T-helper 1 cell treated with Interleukin-12 subunit alpha and Interleukin-12 subunit beta and Interleukin-4 antibody, amounts not matched to agents 30 ng/mL and 1 ng/mL, for 36 hours (primary cell): ENCODE data around the gene PLEKHM3. TPM values are rescaled to one million over a fixed set of nuclear protein-coding genes. Genes with fewer than 3 reads are reported as not detected.

Experiments used
- intact Hi-C: fragments of 100-400 bp; cut with micrococcal nuclease; formaldehyde crosslinking; loops from one replicate; pipeline ENCODE4 v1.15.1; 2024
- total RNA-seq: library from RNA; stranded (reverse); gene quantifications from 2 replicates; pipeline ENCODE4 v1.2.3, GENCODE V29; 2022

The PLEKHM3 gene
- 6.6 and 6.8 TPM in 2 replicates for total RNA-seq

DNA sequence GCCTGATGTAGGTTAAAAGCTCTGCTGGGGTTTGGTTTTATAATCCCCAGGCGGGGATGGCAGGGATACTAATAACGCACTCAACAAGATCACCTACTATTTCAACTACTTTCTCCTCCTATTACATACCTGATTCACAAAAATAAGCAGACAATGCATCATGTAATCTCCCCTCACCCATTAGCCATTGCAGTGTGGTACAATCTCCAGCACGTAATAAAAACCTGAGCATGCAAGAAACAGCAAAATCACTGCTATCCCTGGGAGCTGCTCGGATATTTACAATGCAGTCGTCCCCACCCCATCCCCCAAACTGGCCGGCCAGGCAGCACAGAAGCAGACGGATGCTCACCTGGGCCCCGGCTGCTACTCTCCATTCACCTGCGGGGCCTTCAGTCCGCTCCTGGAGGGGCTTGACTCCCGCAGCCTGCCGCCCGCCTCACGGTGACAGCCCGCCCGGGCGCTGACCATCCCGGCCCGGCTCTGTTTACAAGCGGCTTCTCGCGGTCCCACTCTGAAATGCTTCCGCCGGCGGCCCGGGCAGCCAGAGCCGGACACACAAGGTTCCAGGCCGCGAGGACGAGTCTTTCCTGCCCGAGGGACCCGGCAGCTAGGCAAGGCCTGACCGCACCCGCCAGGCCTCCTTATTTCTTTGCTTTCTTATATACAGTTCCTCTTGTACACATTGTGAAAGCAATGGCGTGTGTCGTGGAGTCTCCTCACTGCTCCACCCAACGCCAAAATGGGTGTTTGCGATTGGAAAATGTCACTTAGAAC, at the start of gene PLEKHM3:
Gene PLEKHM3 (minus strand): TSS at position 491 of the 777 bp plus-strand sequence. CDS start 23,888 bp downstream, outside the sequence.
- intact Hi-C loops: loop anchor here (1.0 to 10.0 kb wide), 9 partner anchors 229 to 1980 kb away; partner anchors contain the start of genes CCNYL1, FASTKD2, MDH1B and METTL21A

DNA sequence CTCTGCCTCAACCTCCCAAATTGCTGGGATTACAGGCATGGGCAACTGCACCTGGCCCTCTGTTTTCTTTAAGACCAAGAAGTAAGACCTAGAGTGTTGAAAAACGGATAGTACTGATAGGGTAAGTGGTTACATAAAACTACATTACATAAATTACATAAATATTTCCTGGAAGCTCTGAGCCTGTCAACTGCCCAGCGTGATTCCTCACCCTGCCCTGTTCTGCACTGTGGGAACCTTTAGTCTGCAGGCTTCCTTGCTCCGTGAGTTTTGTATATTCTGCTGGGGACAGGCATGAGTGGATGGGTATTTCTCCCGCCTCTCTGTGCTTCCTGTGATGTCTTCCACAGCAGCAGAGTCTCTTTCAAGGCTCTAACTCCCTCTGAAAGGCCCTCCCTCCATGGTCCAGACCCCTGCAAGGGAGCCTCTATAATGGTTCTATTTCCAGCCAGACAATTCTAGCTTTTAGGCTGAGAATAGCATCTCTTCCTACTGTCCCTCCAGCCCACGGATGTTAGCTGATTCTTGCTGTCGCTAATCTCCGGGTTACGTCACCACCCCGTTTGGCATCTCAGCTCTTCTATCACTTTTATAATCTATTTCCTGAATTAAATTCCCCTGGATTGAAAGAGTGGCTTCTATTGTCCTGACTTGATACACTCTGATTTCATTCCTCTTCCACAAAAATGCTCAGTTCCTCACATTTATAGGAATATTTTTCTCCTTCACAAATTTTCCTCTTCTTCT, 49.5 kb upstream of the PLEKHM3 start:
- intact Hi-C loops: no loop called here

DNA sequence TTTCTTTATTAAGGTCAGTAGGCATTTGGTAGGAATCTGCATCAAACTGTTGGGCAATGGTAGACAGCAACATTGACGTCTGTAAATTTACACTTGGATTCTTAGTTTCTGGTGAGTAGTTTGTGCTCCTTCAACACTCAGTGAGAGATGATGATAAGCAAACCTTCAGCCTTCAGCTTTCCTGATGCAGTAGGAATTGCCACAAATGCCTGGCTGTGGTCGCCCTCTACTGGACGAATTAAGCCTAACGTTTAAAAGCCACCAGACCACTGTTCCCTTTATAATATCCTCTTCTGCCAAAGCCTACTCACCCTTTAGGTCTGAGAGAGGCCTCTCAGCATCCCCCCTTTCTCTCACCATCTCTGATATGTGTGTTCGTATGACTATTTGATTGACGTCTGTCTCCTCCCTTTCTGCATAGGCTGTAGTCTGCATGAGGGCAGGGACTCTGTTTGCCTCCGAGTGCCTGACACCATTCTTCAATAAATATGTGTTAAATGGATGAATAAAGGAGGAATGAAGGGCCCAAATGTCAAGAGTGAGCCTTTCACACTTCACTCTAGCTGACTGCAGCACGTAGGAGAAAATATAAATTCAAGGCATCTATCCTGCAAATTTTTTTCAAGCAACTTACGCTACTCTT, 47.0 kb upstream of the PLEKHM3 start:
- intact Hi-C loops: loop anchor here (1.0 to 2.0 kb wide), 5 partner anchors 99 to 1379 kb away; no protein-coding TSS in a partner anchor

GRCh38 chr2:208069186-208069585, 43.9 kb upstream of the PLEKHM3 start:
- intact Hi-C loops: no loop called here

- intact Hi-C loops: no loop called here
Observed at GRCh38 chr2:208066016-208066415, 40.7 kb upstream of the PLEKHM3 start.

DNA sequence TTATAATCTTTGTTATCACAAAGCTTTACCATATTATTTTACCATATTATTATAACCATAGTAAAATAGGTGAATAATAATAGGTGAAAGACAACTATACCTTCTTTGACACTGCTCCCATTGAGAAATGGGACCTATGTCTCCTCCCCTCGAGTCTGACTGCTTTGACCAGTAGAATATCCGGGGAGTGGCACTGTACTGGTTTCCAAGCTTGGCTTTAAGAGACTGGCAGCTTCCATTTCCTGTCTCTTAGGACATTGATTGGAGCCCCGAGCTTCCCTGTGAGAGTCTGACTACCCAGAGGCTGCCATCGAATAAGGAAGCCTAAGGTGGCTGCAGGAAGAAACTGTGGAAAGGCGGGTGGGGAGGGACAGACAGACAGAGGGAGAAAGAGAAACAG, 40.1 kb upstream of the PLEKHM3 start:
- intact Hi-C loops: no loop called here

GRCh38 chr2:208064220-208064961, 39.1 kb upstream of the PLEKHM3 start:
- intact Hi-C loops: no loop called here

GRCh38 chr2:208062961-208063360, 37.6 kb upstream of the PLEKHM3 start:
- intact Hi-C loops: no loop called here

- intact Hi-C loops: no loop called here
Observed at GRCh38 chr2:208062113-208062512, 36.8 kb upstream of the PLEKHM3 start.

GRCh38 chr2:208057108-208057507, 31.8 kb upstream of the PLEKHM3 start:
- intact Hi-C loops: no loop called here

DNA sequence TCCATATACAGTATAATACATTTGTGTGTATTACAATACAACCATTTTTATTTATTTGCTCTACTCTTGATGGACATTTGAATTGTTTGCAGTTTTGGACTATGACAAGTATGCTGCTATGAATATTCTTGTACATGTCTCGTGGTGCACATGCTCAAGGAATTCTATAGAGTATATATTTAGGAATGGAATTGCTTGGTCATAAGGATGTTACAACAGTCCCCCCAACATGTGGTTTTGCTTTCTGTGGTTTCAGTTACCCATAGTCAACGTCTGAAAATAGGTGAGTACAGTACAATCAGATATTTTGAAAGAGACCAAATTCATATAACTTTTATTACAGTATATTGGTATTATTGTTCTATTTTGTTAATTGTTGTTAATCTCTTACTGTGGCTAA, 24.1 kb upstream of the PLEKHM3 start:
- intact Hi-C loops: no loop called here

DNA sequence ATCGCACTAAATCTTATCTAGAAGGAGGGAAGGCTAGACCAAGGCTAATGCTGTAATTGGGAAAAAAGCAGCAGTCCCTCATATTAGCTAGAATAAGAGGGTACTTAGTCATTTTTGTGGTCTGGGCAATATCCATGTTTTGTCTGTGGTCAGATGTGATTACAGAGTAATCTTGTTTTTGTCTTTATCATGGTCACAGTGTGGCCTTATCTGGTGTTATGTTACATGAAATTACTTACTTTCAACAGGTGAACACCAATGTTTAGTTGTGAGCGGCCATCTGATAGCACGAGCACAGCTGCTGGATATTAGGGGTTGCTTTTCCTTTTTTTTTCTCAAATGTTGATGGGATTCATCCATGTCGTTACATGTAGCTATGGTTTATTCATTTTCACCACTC, 23.7 kb upstream of the PLEKHM3 start:
- intact Hi-C loops: no loop called here

GRCh38 chr2:208047840-208048239, 22.5 kb upstream of the PLEKHM3 start:
- intact Hi-C loops: no loop called here

DNA sequence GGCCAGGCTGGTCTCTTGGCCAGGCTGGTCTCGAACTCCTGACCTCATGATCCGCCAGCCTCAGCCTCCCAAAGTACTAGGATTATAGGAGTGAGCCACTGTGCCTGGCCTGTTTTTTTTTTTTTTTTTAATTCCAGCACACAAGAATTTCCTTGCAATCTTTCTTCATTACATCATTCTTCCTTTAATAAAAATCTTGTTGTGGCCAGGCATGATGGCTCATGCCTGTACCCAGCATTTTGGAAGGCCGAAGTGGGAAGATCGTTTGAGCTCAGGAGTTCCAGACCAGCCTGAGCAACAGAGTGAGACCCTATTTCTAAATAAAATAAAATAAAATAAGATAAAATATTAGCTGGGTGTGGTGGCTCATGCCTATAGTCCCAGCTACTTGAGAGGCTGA, 21.4 kb upstream of the PLEKHM3 start:
- intact Hi-C loops: no loop called here

- intact Hi-C loops: no loop called here
Observed at GRCh38 chr2:208042450-208042849, 17.1 kb upstream of the PLEKHM3 start.

DNA sequence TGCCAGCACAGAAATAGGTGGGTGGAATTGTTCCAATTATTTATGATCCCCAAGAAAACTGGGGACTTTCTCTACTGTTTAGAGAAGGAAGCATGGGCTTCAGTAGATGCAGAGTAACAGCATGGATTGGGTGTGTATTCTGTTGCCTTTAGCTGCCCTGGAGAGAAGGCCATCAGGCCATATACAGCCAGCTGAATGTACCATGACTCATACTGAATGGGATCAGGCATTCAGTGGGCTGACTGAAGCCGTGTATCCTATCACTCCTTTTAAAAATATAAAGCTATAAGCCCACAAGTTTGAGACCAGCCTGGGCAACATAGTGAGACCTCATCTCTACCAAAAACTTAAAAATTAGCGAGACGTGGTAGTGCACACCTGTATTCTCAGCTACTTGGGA, 16.7 kb upstream of the PLEKHM3 start:
- intact Hi-C loops: no loop called here

- intact Hi-C loops: loop anchor here (1.0 to 2.0 kb wide), 5 partner anchors 270 to 1347 kb away; partner anchors contain the start of gene METTL21A
Observed at GRCh38 chr2:208040199-208041171, 15.2 kb upstream of the PLEKHM3 start.

DNA sequence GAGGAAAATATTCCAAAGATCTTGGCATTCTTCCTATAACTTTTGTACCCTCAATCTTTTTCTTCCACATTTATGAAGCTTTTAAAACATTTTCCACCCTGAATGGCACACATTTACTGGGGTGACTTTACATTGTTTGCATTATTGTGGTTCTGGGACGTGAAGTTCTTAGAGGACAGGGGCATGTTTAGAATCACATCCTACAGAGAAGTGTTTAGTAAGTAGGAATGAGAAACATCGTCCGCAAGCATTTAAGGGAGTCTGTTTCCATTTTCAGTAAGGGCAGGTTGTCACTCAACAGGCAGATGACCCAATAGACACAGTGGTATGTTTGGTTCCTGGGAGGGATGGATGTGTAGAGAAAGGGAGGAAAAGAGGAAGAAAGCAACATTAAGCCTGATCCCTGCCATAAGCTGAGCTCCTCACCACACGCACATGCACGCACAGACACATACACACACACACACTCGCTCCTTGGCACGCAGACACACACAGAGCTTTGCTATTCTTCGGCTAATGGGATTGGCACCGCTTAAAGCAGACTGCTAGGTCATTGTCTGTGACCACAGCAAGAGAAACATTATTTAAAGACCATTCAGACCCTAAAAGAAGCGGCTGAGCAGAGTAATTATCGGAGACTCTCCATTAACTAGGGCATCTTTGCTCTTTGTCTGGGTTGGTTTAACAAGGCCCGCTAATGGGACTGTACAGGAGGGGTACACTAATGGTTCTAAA, 14.2 kb upstream of the PLEKHM3 start:
- intact Hi-C loops: loop anchor here (1.0 to 2.0 kb wide), 5 partner anchors 269 to 1346 kb away; partner anchors contain the start of gene METTL21A
